HG03097 (cell line): Measurements from ENCODE around the gene PDC.
"Not testable (repeated sequence)": the region's sequence is repeated elsewhere in the genome, so short reads cannot be mapped to it uniquely, and the experiment has no call there.

ENCODE experiments used
- ATAC-seq: cut with Tn5 transposase; IDR thresholded peaks from one replicate; pipeline ENCODE4 v1.9.1; 2021; ENCODE audit not compliant: unreplicated experiment, low FRiP score

The PDC gene

DNA sequence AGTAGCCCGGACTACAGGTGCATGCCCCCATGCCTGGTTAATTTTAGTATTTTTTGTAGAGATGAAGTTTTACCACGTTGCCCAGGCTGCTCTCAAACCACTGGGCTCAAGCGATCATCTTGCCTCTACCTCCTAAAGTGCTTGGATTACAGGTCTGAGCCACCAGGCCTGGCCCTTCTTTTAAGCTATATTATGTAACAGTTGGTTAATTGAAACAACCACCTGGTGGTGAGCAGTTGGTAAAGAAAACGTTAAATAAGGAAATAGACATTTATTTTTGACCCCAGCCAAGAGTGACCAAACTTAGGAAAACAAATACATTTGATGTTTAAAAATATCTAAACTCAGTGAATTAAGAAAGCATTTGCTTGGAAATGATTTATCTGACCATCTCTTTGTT lies 12.1 kb upstream of the PDC start:
- no peak for ATAC-seq

DNA sequence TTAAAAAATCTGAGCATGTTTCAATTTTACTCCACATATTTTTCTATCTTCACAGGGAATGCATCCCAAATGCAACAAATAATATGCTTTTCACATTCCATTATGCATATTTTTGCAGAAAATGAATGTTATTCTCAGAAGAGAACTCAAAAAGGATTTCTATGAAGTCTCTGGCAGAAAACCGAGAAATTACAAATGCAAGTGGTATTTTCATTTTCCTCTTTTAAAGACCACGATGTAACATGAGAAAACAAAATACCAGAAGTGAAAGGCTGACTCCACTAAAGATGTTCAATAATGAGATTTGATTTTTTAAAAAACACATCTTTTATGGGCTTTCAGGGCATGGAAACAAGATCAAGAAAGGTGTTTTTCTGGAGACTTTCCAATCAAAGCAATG lies 5.0 kb upstream of the PDC start:
- no peak for ATAC-seq

GRCh38 chr1:186465491-186465890 lies 4.6 kb upstream of the PDC start:
- not testable (repeated sequence) for ATAC-seq

DNA sequence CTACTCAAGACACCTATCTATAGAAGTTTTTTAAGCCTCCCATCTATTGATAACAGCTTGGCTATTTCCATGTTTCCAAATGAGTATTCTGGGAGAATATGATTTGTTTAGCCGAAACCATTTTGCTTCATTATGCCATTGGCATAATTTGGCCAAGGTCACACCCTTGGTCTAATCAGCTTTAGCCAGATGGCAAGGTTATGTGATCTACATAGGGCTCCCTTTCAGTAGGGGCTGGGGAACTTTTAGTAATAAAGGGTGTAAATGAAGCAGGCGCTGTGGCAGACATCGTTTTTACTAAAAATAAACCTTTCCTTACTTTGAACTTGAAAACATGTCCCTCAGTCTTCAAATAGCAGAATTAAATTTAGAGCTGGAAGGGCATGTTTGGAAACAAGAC lies 3.0 kb upstream of the PDC start:
- no peak for ATAC-seq

GRCh38 chr1:186463511-186463910 lies 2.6 kb upstream of the PDC start:
- ATAC-seq, result no peak

- not testable (repeated sequence) for ATAC-seq
Observed at GRCh38 chr1:186459161-186459560, 1.8 kb downstream of the PDC start.

- ATAC-seq, result no peak
Observed at GRCh38 chr1:186456729-186457255, 4.1 kb downstream of the PDC start.

GRCh38 chr1:186454981-186455380 lies 5.9 kb downstream of the PDC start:
- no peak for ATAC-seq

DNA sequence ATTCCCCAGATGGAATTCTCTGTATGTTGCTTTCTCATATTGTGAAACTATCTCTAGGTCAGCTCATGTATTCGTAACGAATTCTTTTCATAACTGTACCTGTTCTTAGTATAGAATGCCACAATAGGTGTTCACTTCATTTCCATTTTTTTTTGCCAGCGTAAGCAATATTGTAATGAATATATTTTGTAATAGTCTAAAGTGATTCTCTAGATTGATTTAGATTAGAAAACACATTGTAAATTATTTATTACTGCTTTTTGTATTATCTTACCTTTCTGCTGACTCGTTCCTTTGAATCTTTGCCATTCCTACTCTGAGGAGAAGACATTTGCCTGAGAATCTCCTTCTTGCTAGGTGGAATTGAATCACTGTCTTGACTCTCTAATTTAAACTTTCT lies 14.8 kb downstream of the PDC start:
- no peak for ATAC-seq

GRCh38 chr1:186443638-186444037 lies 17.3 kb downstream of the PDC start:
- no peak for ATAC-seq

- ATAC-seq, result no peak
Observed at GRCh38 chr1:186442651-186443375, 18.1 kb downstream of the PDC start.

GRCh38 chr1:186440584-186440983 lies 20.3 kb downstream of the PDC start:
- ATAC-seq, result no peak

- ATAC-seq, result no peak
Observed at GRCh38 chr1:186438567-186438966, 22.3 kb downstream of the PDC start.

- ATAC-seq, result no peak
Observed at GRCh38 chr1:186435336-186435735, 25.6 kb downstream of the PDC start.

- ATAC-seq, result no peak
Observed at GRCh38 chr1:186429017-186429416, 31.9 kb downstream of the PDC start.

DNA sequence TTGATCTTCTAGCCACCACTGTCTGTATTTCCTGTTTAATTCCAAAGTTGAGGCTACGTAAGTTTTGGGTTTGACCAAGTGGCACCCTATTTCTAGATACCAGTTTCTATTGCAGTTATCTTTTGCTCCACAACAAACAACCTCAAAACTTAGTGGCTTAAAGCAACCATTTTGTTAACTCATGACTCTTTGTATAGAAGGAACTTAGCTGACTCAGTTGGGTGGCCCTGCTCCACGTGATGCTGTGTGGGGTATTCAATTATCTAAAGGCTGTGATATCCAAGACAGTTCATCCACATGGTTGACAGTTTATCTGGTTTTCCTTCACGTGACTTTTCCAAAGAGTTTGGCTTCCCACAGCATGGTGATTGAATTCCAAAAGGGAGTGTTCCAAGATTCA lies 34.8 kb downstream of the PDC start:
- ATAC-seq, result no peak

DNA sequence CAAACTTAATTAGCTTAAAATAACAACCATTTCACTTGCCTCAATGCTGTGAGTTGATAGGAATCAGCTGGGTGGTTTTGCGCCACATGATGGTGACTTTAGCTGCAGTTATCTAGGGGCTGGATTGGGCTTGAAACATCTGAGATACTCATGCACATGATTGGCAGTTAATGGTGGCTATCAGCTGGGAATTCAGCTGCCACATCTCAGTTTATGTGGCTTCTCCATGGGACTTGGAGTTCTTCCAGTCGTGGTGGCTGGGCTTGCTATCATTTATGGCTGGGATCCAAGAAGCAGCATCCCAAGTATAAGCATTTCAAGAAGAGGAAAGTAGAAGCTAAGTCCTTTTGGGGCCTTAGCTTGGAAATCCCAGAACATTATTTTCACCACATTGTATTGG lies 36.4 kb downstream of the PDC start:
- no peak for ATAC-seq

DNA sequence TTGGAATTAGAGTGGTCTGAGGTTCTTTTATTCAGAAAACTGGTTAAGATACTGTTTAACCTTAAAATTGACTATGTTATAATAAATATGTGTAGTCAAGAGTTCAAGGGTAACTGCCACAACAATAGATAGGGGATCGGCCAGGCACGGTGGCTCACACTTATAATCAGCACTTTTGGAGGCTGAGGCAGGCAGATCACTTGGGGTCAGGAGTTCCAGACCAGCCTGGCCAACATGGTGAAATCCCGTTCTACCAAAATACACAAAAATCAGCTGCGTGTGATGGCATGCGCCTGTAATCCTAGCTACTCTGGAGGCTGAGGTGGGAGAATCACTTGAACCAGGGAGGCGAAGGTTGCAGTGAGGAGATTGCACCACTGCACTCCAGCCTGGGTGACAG lies 39.5 kb downstream of the PDC start:
- ATAC-seq, result no peak

- peak; percentile 79 for ATAC-seq
Observed at GRCh38 chr1:186420923-186421322, 40.0 kb downstream of the PDC start.

DNA sequence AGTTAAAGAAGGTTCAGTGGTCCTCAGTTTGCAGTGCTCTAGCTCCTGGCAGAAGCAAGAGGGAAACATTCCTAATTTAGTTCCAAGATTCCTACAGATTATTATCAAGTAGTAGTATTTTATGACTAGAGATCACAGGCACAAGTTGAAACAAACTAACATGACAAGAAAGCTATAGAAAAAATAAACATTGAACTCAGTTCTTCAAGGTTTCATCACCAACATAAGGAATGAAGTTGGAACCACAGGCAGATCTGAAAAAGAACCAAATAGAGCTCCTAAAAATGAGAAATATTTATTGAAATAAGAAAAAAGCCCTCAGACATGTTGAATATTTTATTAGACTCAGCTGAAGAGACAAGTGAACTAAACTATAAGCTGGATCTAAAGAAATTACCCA lies 40.6 kb downstream of the PDC start:
- ATAC-seq, result no peak

- no peak for ATAC-seq
Observed at GRCh38 chr1:186418503-186418902, 42.4 kb downstream of the PDC start.

GRCh38 chr1:186413319-186413718 lies 47.6 kb downstream of the PDC start:
- ATAC-seq, result no peak

- ATAC-seq, result peak; percentile 61
Observed at GRCh38 chr1:186409091-186409490, 51.8 kb downstream of the PDC start.
